ENCODE data around the gene COL18A1.

DNA sequence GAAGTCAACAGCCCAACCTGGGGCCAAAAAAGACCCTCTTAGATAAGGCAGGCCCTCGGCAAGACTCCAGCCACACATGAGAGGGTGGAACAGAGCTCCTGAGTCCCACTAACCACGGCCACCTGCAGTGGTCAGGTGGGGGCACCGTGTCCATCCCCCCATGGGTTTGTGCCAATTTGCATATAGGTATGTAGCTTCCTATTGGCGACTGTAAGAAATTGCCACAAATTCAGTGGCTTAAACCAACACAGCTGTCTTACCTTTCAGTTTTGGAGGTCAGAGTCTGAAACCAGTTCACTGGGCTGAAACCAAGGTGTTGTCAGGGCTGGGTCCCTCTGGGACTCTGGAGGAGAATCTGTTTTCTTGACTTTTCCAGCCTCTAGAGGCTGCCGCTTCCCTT is 59.3 kb downstream of the COL18A1 start:
- no peak for TF ChIP-seq CTCF (IDR thresholded peaks at IDR 0.05)
- TF ChIP-seq EZH2 (IDR thresholded peaks at IDR 0.05): no peak
